ENCODE results near the gene CCR5AS.

The CCR5AS gene

DNA sequence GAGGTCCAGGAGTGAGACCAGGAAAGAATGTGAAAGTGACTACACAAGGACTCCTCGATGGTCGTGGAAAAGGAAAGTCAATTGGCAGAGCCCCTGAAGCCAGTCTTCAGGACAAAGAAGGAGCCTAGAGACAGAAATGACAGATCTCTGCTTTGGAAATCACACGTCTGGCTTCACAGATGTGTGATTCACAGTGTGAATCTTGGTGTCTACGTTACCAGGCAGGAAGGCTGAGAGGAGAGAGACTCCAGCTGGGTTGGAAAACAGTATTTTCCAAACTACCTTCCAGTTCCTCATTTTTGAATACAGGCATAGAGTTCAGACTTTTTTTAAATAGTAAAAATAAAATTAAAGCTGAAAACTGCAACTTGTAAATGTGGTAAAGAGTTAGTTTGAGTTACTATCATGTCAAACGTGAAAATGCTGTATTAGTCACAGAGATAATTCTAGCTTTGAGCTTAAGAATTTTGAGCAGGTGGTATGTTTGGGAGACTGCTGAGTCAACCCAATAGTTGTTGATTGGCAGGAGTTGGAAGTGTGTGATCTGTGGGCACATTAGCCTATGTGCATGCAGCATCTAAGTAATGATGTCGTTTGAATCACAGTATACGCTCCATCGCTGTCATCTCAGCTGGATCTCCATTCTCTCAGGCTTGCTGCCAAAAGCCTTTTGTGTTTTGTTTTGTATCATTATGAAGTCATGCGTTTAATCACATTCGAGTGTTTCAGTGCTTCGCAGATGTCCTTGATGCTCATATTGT, 47.0 kb downstream of the CCR5AS start (continued):
- TF ChIP-seq EZH2phosphoT487 (IDR thresholded peaks at IDR 0.05; ENCODE audit: unreplicated experiment), result no peak

DNA sequence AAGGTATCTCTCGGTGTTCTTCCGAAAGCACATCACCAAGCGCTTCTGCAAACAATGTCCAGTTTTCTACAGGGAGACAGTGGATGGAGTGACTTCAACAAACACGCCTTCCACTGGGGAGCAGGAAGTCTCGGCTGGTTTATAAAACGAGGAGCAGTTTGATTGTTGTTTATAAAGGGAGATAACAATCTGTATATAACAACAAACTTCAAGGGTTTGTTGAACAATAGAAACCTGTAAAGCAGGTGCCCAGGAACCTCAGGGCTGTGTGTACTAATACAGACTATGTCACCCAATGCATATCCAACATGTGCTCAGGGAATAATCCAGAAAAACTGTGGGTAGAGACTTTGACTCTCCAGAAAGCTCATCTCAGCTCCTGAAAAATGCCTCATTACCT, 48.4 kb downstream of the CCR5AS start:
- H3K79me2 ChIP-seq (replicated peaks; ENCODE audit: insufficient read depth), result no peaks in the 10 kb centered on the region
- no peak overlapping the region for H3K27ac Mint-ChIP-seq
- H3F3A ChIP-seq (replicated peaks; ENCODE audit: low read depth), result no peaks in the 10 kb centered on the region
- H3K9me2 ChIP-seq (ENCODE audit: insufficient read depth), result peaks cover 6% of the 10 kb centered on the region; the same call in 1 of the 2 replicates
- no peaks in the 10 kb centered on the region for H3K36me3 Mint-ChIP-seq (ENCODE audit: low read depth)
- no peaks in the 10 kb centered on the region; the same call in 2 of the 3 replicates for H3K9me3 Mint-ChIP-seq
- H2AFZ ChIP-seq, result no peak overlapping the region
- H3K4me2 ChIP-seq, result no peak overlapping the region
- H3K4me3 Mint-ChIP-seq, result no peak overlapping the region
- no peak overlapping the region for H3K27ac ChIP-seq (ENCODE audit: low read depth)
- ATAC-seq (no peak), DNase-seq (ENCODE audit: low spot score) (no peak)
- no peak overlapping the region for H3K4me3 ChIP-seq
- H3K27me3 Mint-ChIP-seq (ENCODE audit: insufficient read depth, low read depth, poor library complexity), result no peaks in the 10 kb centered on the region
- H3K36me3 ChIP-seq (ENCODE audit: insufficient read depth), result no peaks in the 10 kb centered on the region
- no peak for TF ChIP-seq NANOG (IDR thresholded peaks at IDR 0.05; ENCODE audit: borderline replicate concordance)
- no peaks in the 10 kb centered on the region for H4K20me1 ChIP-seq (replicated peaks; ENCODE audit: insufficient read depth)
- H3K27me3 ChIP-seq (ENCODE audit: insufficient read depth), result no peaks in the 10 kb centered on the region
- no peaks in the 10 kb centered on the region; the same call in 1 of the 3 replicates for H3K4me1 Mint-ChIP-seq
- no peaks in the 10 kb centered on the region for H3K4me1 ChIP-seq (ENCODE audit: insufficient read depth)

DNA sequence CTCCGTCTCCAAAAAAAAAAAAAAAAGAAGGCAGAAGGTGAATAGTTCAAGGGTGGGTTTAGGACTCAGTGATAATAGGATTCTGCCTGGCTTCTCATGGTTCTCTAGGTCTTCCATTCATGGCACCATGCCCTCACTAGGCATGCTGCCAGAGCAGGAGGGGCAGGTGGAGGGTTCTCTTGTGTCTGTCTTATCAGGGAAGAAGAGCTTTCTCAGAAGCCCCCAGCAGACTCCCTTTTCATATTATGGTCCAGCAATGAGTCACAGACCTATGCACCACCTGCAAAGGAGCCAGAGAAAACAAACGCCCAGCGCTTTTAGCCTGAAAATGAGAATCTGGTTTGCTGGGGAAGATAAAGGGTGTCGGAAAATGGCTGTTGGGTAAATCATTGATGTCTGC, 50.0 kb downstream of the CCR5AS start:
- H3K4me1 Mint-ChIP-seq, result no peaks in the 10 kb centered on the region; the same call in 1 of the 3 replicates
- DNase-seq (ENCODE audit: low spot score) (no peak), ATAC-seq (no peak)
- Histone ChIP-seq H3K27ac (ENCODE audit: low read depth) (no peak overlapping the region), H2AFZ (no peak overlapping the region), H3K4me1 (ENCODE audit: insufficient read depth) (no peaks in the 10 kb centered on the region), H3K4me2 (no peak overlapping the region), H3K9me2 (ENCODE audit: insufficient read depth) (peaks cover 9% of the 10 kb centered on the region), H3F3A (replicated peaks; ENCODE audit: low read depth) (no peaks in the 10 kb centered on the region), H3K4me3 (no peak overlapping the region), H3K27me3 (ENCODE audit: insufficient read depth) (no peaks in the 10 kb centered on the region), H3K79me2 (replicated peaks; ENCODE audit: insufficient read depth) (no peaks in the 10 kb centered on the region), H4K20me1 (replicated peaks; ENCODE audit: insufficient read depth) (no peaks in the 10 kb centered on the region), H3K36me3 (ENCODE audit: insufficient read depth) (no peaks in the 10 kb centered on the region)
- no peak overlapping the region for H3K4me3 Mint-ChIP-seq
- H3K36me3 Mint-ChIP-seq (ENCODE audit: low read depth), result no peaks in the 10 kb centered on the region
- no peaks in the 10 kb centered on the region; the same call in 2 of the 3 replicates for H3K9me3 Mint-ChIP-seq
- TF ChIP-seq ZNF331 (CRISPR knock-in tag; IDR thresholded peaks at IDR 0.05; ENCODE audit: low read depth) (no peak), EZH2 (IDR thresholded peaks at IDR 0.05; ENCODE audit: low read depth, unreplicated experiment) (no peak), NANOG (IDR thresholded peaks at IDR 0.05; ENCODE audit: borderline replicate concordance) (no peak), CREB1 (CRISPR knock-in tag; IDR thresholded peaks at IDR 0.05; ENCODE audit: low read depth) (no peak)
- TF ChIP-seq, protein P1, sequence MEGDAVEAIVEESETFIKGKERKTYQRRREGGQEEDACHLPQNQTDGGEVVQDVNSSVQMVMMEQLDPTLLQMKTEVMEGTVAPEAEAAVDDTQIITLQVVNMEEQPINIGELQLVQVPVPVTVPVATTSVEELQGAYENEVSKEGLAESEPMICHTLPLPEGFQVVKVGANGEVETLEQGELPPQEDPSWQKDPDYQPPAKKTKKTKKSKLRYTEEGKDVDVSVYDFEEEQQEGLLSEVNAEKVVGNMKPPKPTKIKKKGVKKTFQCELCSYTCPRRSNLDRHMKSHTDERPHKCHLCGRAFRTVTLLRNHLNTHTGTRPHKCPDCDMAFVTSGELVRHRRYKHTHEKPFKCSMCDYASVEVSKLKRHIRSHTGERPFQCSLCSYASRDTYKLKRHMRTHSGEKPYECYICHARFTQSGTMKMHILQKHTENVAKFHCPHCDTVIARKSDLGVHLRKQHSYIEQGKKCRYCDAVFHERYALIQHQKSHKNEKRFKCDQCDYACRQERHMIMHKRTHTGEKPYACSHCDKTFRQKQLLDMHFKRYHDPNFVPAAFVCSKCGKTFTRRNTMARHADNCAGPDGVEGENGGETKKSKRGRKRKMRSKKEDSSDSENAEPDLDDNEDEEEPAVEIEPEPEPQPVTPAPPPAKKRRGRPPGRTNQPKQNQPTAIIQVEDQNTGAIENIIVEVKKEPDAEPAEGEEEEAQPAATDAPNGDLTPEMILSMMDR (conservative IDR thresholded peaks at IDR 0.05; ENCODE audit: low read depth in 2 of 2), result no peak
- no peak overlapping the region for H3K27ac Mint-ChIP-seq
- H3K27me3 Mint-ChIP-seq (ENCODE audit: insufficient read depth, low read depth, poor library complexity), result peaks cover 4% of the 10 kb centered on the region

All from GM23338 (cell line).